ENCODE measurements around the gene ZNF785. TPM values are rescaled to one million over a fixed set of nuclear protein-coding genes. Genes with fewer than 3 reads are reported as not detected.

ZNF785 gene
- total and polyA plus RNA-seq, 2 of the 13 experiments (the other 11 are each of a cell fraction or from before 2014, with no cell fraction given) = 0.01 TPM; not detected in 1

- TF ChIP-seq NAIF1 (CRISPR knock-in tag; IDR thresholded peaks at IDR 0.05; ENCODE audit: borderline replicate concordance) = no peak
- TF ChIP-seq NR2F6 (IDR thresholded peaks at IDR 0.05) = no peak
- TF ChIP-seq NR2F6 (CRISPR knock-in tag; IDR thresholded peaks at IDR 0.05) = peak; percentile 51; the same call in 1 of the 2 replicates
- TF ChIP-seq GLI4 (CRISPR knock-in tag; IDR thresholded peaks at IDR 0.05; ENCODE audit: borderline replicate concordance) = no peak
- TF ChIP-seq RARA (CRISPR knock-in tag; IDR thresholded peaks at IDR 0.05) = no peak
- no peak for TF ChIP-seq ZNF83 (CRISPR knock-in tag; IDR thresholded peaks at IDR 0.05; ENCODE audit: borderline replicate concordance)
- TF ChIP-seq ZMYM2 (CRISPR knock-in tag; IDR thresholded peaks at IDR 0.05) = peak; percentile 27; the same call in 1 of the 2 replicates
- TF ChIP-seq PATZ1 (CRISPR knock-in tag; IDR thresholded peaks at IDR 0.05) = peak; percentile 88
- TF ChIP-seq ZNF512B (CRISPR knock-in tag; IDR thresholded peaks at IDR 0.05; ENCODE audit: borderline replicate concordance) = no peak
- no peak for TF ChIP-seq ZNF18 (CRISPR knock-in tag; IDR thresholded peaks at IDR 0.05; ENCODE audit: insufficient replicate concordance)
- no peak for TF ChIP-seq BCL3 (CRISPR knock-in tag; IDR thresholded peaks at IDR 0.05)
- TF ChIP-seq SOX13 (IDR thresholded peaks at IDR 0.05) = no peak
- TF ChIP-seq SOX13 (CRISPR knock-in tag; conservative IDR thresholded peaks at IDR 0.05 in 1 of 2, IDR thresholded peaks at IDR 0.05 in 1 of 2) = 0 out of 4 replicates have a peak, but pooled peaks of 1 of the 2 experiments have one; percentile 9
- TF ChIP-seq ZKSCAN8 (CRISPR knock-in tag; IDR thresholded peaks at IDR 0.05; ENCODE audit: borderline replicate concordance) = 0 out of 2 replicates have a peak, but pooled peaks have one; percentile 31
- TF ChIP-seq ZBTB42 (CRISPR knock-in tag; IDR thresholded peaks at IDR 0.05) = peak; percentile 59; the same call in 1 of the 2 replicates
- no peak for TF ChIP-seq ZNF597 (CRISPR knock-in tag; IDR thresholded peaks at IDR 0.05)
- TF ChIP-seq SP4 (CRISPR knock-in tag; IDR thresholded peaks at IDR 0.05) = peak; percentile 42; the same call in 1 of the 2 replicates
Observed at GRCh38 chr16:30615358-30616091, 30.0 kb upstream of the ZNF785 start (continued).
